HG03558 (cell line): ENCODE results near the gene PROSER2.
"Not testable (repeated sequence)": the region's sequence is repeated elsewhere in the genome, so short reads cannot be mapped to it uniquely, and the experiment has no call there.

ENCODE experiments used
- ATAC-seq: cut with Tn5 transposase; IDR thresholded peaks from one replicate; pipeline ENCODE4 v1.9.1; 2021; ENCODE audit warnings: moderate number of reproducible peaks; ENCODE audit not compliant: unreplicated experiment; ENCODE audit errors: extremely low read depth

PROSER2 gene

GRCh38 chr10:11830836-11831519 lies 7.8 kb downstream of the PROSER2 start:
- no peak for ATAC-seq

GRCh38 chr10:11831520-11831951 lies 8.4 kb downstream of the PROSER2 start:
- ATAC-seq: no peak

GRCh38 chr10:11832042-11832441 lies 8.9 kb downstream of the PROSER2 start:
- no peak for ATAC-seq

- no peak for ATAC-seq
These were observed 11.9 kb downstream of the PROSER2 start for GRCh38 chr10:11835061-11835460.

- ATAC-seq: no peak
These were observed 12.5 kb downstream of the PROSER2 start for GRCh38 chr10:11835704-11836103.

- no peak for ATAC-seq
These were observed 14.4 kb downstream of the PROSER2 start for GRCh38 chr10:11837372-11838161.

GRCh38 chr10:11838298-11838852 lies 15.2 kb downstream of the PROSER2 start:
- ATAC-seq: no peak

GRCh38 chr10:11841375-11841774 lies 18.2 kb downstream of the PROSER2 start:
- ATAC-seq: no peak

GRCh38 chr10:11842411-11842810 lies 19.3 kb downstream of the PROSER2 start:
- no peak for ATAC-seq

- ATAC-seq: no peak
These were observed 22.0 kb downstream of the PROSER2 start for GRCh38 chr10:11845113-11845512.

- ATAC-seq: no peak
These were observed 23.4 kb downstream of the PROSER2 start for GRCh38 chr10:11846542-11846941.

- no peak for ATAC-seq
These were observed 26.1 kb downstream of the PROSER2 start for GRCh38 chr10:11849277-11849676.

- ATAC-seq: no peak
These were observed 26.8 kb downstream of the PROSER2 start for GRCh38 chr10:11849911-11850310.

- ATAC-seq: no peak
These were observed 28.8 kb downstream of the PROSER2 start for GRCh38 chr10:11851910-11852309.

GRCh38 chr10:11852637-11853036 lies 29.5 kb downstream of the PROSER2 start:
- ATAC-seq: not testable (repeated sequence)

- no peak for ATAC-seq
These were observed 30.3 kb downstream of the PROSER2 start for GRCh38 chr10:11853468-11853867.

- ATAC-seq: no peak
These were observed 31.1 kb downstream of the PROSER2 start for GRCh38 chr10:11854301-11854700.

- no peak for ATAC-seq
These were observed 32.9 kb downstream of the PROSER2 start for GRCh38 chr10:11856089-11856488.

- ATAC-seq: no peak
These were observed 33.5 kb downstream of the PROSER2 start for GRCh38 chr10:11856678-11857077.

- ATAC-seq: no peak
These were observed 34.9 kb downstream of the PROSER2 start for GRCh38 chr10:11858093-11858492.

GRCh38 chr10:11861341-11861740 lies 38.2 kb downstream of the PROSER2 start:
- no peak for ATAC-seq
